ENCODE results near the gene NEXMIF. TPM values are rescaled to one million over a fixed set of nuclear protein-coding genes. Genes with fewer than 3 reads are reported as not detected.
"Not testable (repeated sequence)": the region's sequence is repeated elsewhere in the genome, so short reads cannot be mapped to it uniquely, and the experiment has no call there.

The NEXMIF gene
- total RNA-seq, 1 experiment from 2014 or later = not detected

- Histone ChIP-seq H3K4me1 (replicated peaks) (no peaks in the 10 kb centered on the region), H3K36me3 (no peaks in the 10 kb centered on the region), H3K27me3 (replicated peaks) (no peaks in the 10 kb centered on the region), H3K4me3 (no peak overlapping the region), H3K9me3 (replicated peaks) (no peaks in the 10 kb centered on the region), H3K27ac (no peak overlapping the region)
- DNase-seq (ENCODE audit: low read depth in 1 of 2, low spot score in 2 of 2) = no peak
These were observed 220.0 kb downstream of the NEXMIF start for GRCh38 chrX:74705269-74705668.

GRCh38 chrX:74701343-74701742 lies 223.9 kb downstream of the NEXMIF start:
- DNase-seq (ENCODE audit: low read depth in 1 of 2, low spot score in 2 of 2); H3K9me3 ChIP-seq (replicated peaks); H3K4me1 ChIP-seq (replicated peaks); H3K36me3 ChIP-seq; H3K27me3 ChIP-seq (replicated peaks); H3K4me3 ChIP-seq; H3K27ac ChIP-seq: not testable (repeated sequence)

GRCh38 chrX:74684466-74684865 lies 240.8 kb downstream of the NEXMIF start:
- H3K36me3 ChIP-seq = no peaks in the 10 kb centered on the region
- H3K9me3 ChIP-seq (replicated peaks) = no peaks in the 10 kb centered on the region
- H3K27me3 ChIP-seq (replicated peaks) = no peaks in the 10 kb centered on the region
- no peak overlapping the region for H3K4me3 ChIP-seq
- H3K27ac ChIP-seq = no peak overlapping the region
- DNase-seq (ENCODE audit: low read depth in 1 of 2, low spot score in 2 of 2) = no peak
- no peaks in the 10 kb centered on the region for H3K4me1 ChIP-seq (replicated peaks)

Other genes with a start within 250 kb of the NEXMIF start
- gene ABCB7, start 230.8 kb upstream of the NEXMIF start, total RNA-seq (2014; rRNA removed; shearing (Covaris generic)) = 24.3 and 27.6 TPM in 2 replicates